HCT116 (cell line): ENCODE measurements around the gene PRPS1. TPM values are rescaled to one million over a fixed set of nuclear protein-coding genes. Genes with fewer than 3 reads are reported as not detected.

Experiments used
- ATAC-seq: fragments of 200-7000 bp; cut with Tn5 transposase; 2 replicates; pipeline ENCODE4 v1.9.1; 2020; ENCODE audit warnings: mild to moderate bottlenecking, moderate library complexity
- BruUV-seq: library from RNA; stranded (reverse); fragments of 400-500 nt; replicated peaks from 2 replicates; lab custom pipeline; 2021; lab: Mats Ljungman, UMichigan
- CTCF ChIA-PET: fragments of 300-600 bp; sonication (Branson Sonifier 250); formaldehyde crosslinking; loops from one replicate; lab custom pipeline; 2021; ENCODE audit warnings: antibody characterized with exemption; lab: Charles Lee
- POLR2A ChIA-PET: fragments of 300-600, 350-600 bp; sonication (Branson Sonifier 250); formaldehyde crosslinking; loops from one replicate; lab custom pipeline; 2021; ENCODE audit warnings: antibody characterized with exemption; lab: Charles Lee
- RAD21 ChIA-PET, 2 experiments: fragments of 300-600 bp; sonication (Branson Sonifier 250); formaldehyde crosslinking; loops; one replicate each; lab custom pipeline; 2023; ENCODE audit warnings: low total read pairs in 2 of 2; ENCODE audit not compliant: uncharacterized antibody in 2 of 2, unreplicated experiment in 2 of 2, low non-redundant PET in 1 of 2; lab: Charles Lee
- DNase-seq: peaks from one replicate; pipeline ENCODE4 v3.0.0-alpha.2; 2010; ENCODE audit warnings: low read depth, low spot score
- H2AFZ ChIP-seq: fragments of 200-600 bp; shearing (Covaris generic), sonication (generic); 2 replicates; pipeline ENCODE4 v1.6.1; 2017; ENCODE audit warnings: low read depth, mixed run types, mixed read lengths, antibody characterized with exemption, low read length; ENCODE audit not compliant: poor library complexity, severe bottlenecking
- H3K27ac ChIP-seq: 2 replicates; pipeline ENCODE4 v1.5.1; 2012; ENCODE audit warnings: low read depth, low read length
- H3K27me3 ChIP-seq: fragments of 200-600 bp; sonication (generic); 2 replicates; pipeline ENCODE4 v1.6.1; 2016; ENCODE audit warnings: mixed run types, low read length, mixed read lengths; ENCODE audit not compliant: insufficient read depth
- H3K36me3 ChIP-seq, 2 experiments: fragments of 200-500 bp in 1 of 2; fragments of 200-600 bp in 1 of 2; sonication (Bioruptor generic) in 1 of 2; sonication (generic) in 1 of 2; 2 replicates each; pipeline versions ENCODE4 v1.5.1 to v1.6.1; 2014 to 2016; ENCODE audit warnings: low read length in 2 of 2, inconsistent platforms in 1 of 2, mixed read lengths in 1 of 2, mixed run types in 1 of 2; ENCODE audit not compliant: insufficient read depth in 2 of 2, control insufficient read depth in 1 of 2
- H3K4me1 ChIP-seq, 2 experiments: fragments of 200-600 bp in 1 of 2; sonication (generic) in 1 of 2; 2 replicates each; pipeline versions ENCODE4 v1.5.1 to v1.6.1; 2012 to 2017; ENCODE audit warnings: low read length in 2 of 2, inconsistent platforms in 1 of 2, mild to moderate bottlenecking in 1 of 2, mixed read lengths in 1 of 2, mixed run types in 1 of 2, moderate library complexity in 1 of 2; ENCODE audit not compliant: insufficient read depth in 2 of 2, control insufficient read depth in 1 of 2
- H3K4me2 ChIP-seq: fragments of 200-600 bp; sonication (generic); 2 replicates; pipeline ENCODE4 v1.6.1; 2017; ENCODE audit warnings: mixed run types, low read length, mixed read lengths
- H3K4me3 ChIP-seq, 2 experiments: fragments of 200-600 bp in 1 of 2; sonication (generic) in 1 of 2; replicated peaks in 1 of 2; 2 replicates each; pipeline ENCODE4 v1.5.1; 2011 to 2016; ENCODE audit warnings: low read length in 2 of 2, control low read depth in 1 of 2, low read depth in 1 of 2, mild to moderate bottlenecking in 1 of 2, mixed read lengths in 1 of 2, mixed run types in 1 of 2
- H3K79me2 ChIP-seq: fragments of 200-600 bp; sonication (generic); 2 replicates; pipeline ENCODE4 v1.6.1; 2017; ENCODE audit warnings: mild to moderate bottlenecking, mixed run types, low read length, moderate library complexity, mixed read lengths; ENCODE audit not compliant: insufficient read depth
- H3K9ac ChIP-seq: fragments of 200-600 bp; sonication (generic); 2 replicates; pipeline ENCODE4 v1.6.1; 2016; ENCODE audit warnings: low read length, mixed read lengths
- H3K9me2 ChIP-seq: fragments of 200-600 bp; sonication (generic), shearing (Covaris generic); 2 replicates; pipeline ENCODE4 v1.6.1; 2017; ENCODE audit warnings: mixed run types, mild to moderate bottlenecking, moderate library complexity; ENCODE audit not compliant: insufficient read depth
- H3K9me3 ChIP-seq, 2 experiments: fragments of 200-500 bp in 1 of 2; fragments of 200-600 bp in 1 of 2; sonication (Bioruptor generic) in 1 of 2; sonication (generic) in 1 of 2; 2 replicates each; pipeline ENCODE4 v1.6.1; 2014 to 2017; ENCODE audit warnings: low read length in 2 of 2, mixed read lengths in 2 of 2, inconsistent platforms in 1 of 2, low read depth in 1 of 2, mild to moderate bottlenecking in 1 of 2, mixed run types in 1 of 2, moderate library complexity in 1 of 2; ENCODE audit not compliant: control insufficient read depth in 1 of 2, insufficient read depth in 1 of 2
- H4K20me1 ChIP-seq: fragments of 200-600 bp; sonication (generic), shearing (Covaris generic); 2 replicates; pipeline ENCODE4 v1.6.1; 2017; ENCODE audit warnings: mixed run types, mild to moderate bottlenecking, moderate library complexity; ENCODE audit not compliant: insufficient read depth
- CBX3 ChIP-seq: IDR thresholded peaks from 2 replicates; pipeline ENCODE4 v1.6.1; 2012; ENCODE audit warnings: low read depth
- CTCF ChIP-seq, 3 experiments: fragments of 200-600 bp in 1 of 3; sonication (generic) in 1 of 3; IDR thresholded peaks in 2 of 3; conservative IDR thresholded peaks in 1 of 3; 2 replicates each; pipeline ENCODE4 v1.5.1; 2012 to 2017; ENCODE audit warnings: low read depth in 2 of 3, low read length in 2 of 3, antibody characterized with exemption in 1 of 3, borderline replicate concordance in 1 of 3, control low read depth in 1 of 3, mild to moderate bottlenecking in 1 of 3, mixed read lengths in 1 of 3, mixed run types in 1 of 3, moderate library complexity in 1 of 3; ENCODE audit not compliant: insufficient read depth in 1 of 3
- EGR1 ChIP-seq: IDR thresholded peaks from 2 replicates; pipeline ENCODE4 v1.6.1; 2012; ENCODE audit warnings: low read depth
- EZH2 ChIP-seq: fragments of 200-600 bp; sonication (generic); IDR thresholded peaks from 2 replicates; pipeline ENCODE4 v1.6.1; 2017; ENCODE audit warnings: antibody characterized with exemption, mixed run types
- EZH2phosphoT487 ChIP-seq: fragments of 200-600 bp; IDR thresholded peaks from 2 replicates; pipeline ENCODE4 v1.6.1; 2018; ENCODE audit warnings: antibody characterized with exemption, borderline replicate concordance
- MAX ChIP-seq: IDR thresholded peaks from 2 replicates; pipeline ENCODE4 v1.6.1; 2012
- POLR2A ChIP-seq: IDR thresholded peaks from 2 replicates; pipeline ENCODE4 v1.7.0; 2011; ENCODE audit warnings: borderline replicate concordance; ENCODE audit not compliant: insufficient read depth, insufficient read length; ENCODE audit errors: extremely low read depth
- POLR2AphosphoS5 ChIP-seq: IDR thresholded peaks from 2 replicates; pipeline ENCODE4 v1.6.1; 2011; ENCODE audit warnings: mild to moderate bottlenecking, low read depth, low read length, moderate library complexity
- RAD21 ChIP-seq: IDR thresholded peaks from 2 replicates; pipeline ENCODE4 v1.6.1; 2012; ENCODE audit warnings: low read depth, mild to moderate bottlenecking
- SIN3A ChIP-seq: IDR thresholded peaks from 2 replicates; pipeline ENCODE4 v1.6.1; 2012; ENCODE audit warnings: low read depth
- SRF ChIP-seq: IDR thresholded peaks from 2 replicates; pipeline ENCODE4 v1.6.1; 2012; ENCODE audit warnings: low read depth
- TCF7L2 ChIP-seq: IDR thresholded peaks from 2 replicates; pipeline ENCODE4 v1.7.0; 2011; ENCODE audit warnings: borderline replicate concordance, inconsistent platforms; ENCODE audit not compliant: insufficient read depth, insufficient read length; ENCODE audit errors: extremely low read depth
- YY1 ChIP-seq: IDR thresholded peaks from 2 replicates; pipeline ENCODE4 v1.6.1; 2011; ENCODE audit warnings: low read length, low read depth, moderate library complexity, mild to moderate bottlenecking; ENCODE audit not compliant: insufficient replicate concordance; ENCODE audit errors: extremely low read depth
- ZFX ChIP-seq: fragments of 450-650 bp; IDR thresholded peaks from 2 replicates; pipeline ENCODE4 v1.6.1; 2017
- intact Hi-C: fragments of 100-400 bp; cut with micrococcal nuclease; formaldehyde crosslinking; loops from 2 replicates; pipeline ENCODE4 v1.10.0; 2022
- total RNA-seq: library from RNA; stranded (reverse); gene quantifications from one replicate; pipeline ENCODE4 v1.2.1, GENCODE V29; 2021; ENCODE audit not compliant: unreplicated experiment

Gene PRPS1
- total RNA-seq, 1 experiment from 2014 or later: 62.6 TPM

GRCh38 chrX:107626916-107627315 is 1.4 kb upstream of the PRPS1 start:
- no peak for ATAC-seq

More at GRCh38 chrX:107626916-107627315, 1.4 kb upstream of the PRPS1 start:
- no peaks in the 10 kb centered on the region for H3K9me3 ChIP-seq
- no peak for DNase-seq
- H3K4me3 ChIP-seq: no peak overlapping the region
- no peaks in the 10 kb centered on the region for H3K36me3 ChIP-seq
- H4K20me1 ChIP-seq: no peaks in the 10 kb centered on the region
- BruUV-seq: no TSS peak
- ChIA-PET POLR2A (no interaction called here), RAD21 (no interaction called here), CTCF (no interaction called here)
- no peak overlapping the region for H3K27ac ChIP-seq
- H3K9ac ChIP-seq: no peak overlapping the region
- peaks cover 35% of the 10 kb centered on the region for H3K79me2 ChIP-seq
- no peaks in the 10 kb centered on the region for H3K27me3 ChIP-seq
- no peak overlapping the region for H3K4me2 ChIP-seq
- H3K9me2 ChIP-seq: no peaks in the 10 kb centered on the region
- no peak for TF ChIP-seq RAD21
- no peak for TF ChIP-seq YY1
- TF ChIP-seq TCF7L2: no peak
- no peak for TF ChIP-seq ZFX
- TF ChIP-seq POLR2AphosphoS5: no peak
- TF ChIP-seq SRF: no peak
- no peak for TF ChIP-seq SIN3A
- no peak for TF ChIP-seq EZH2phosphoT487
- no peak for TF ChIP-seq CBX3
- TF ChIP-seq CTCF (IDR thresholded peaks at IDR 0.05 in 2 of 3, conservative IDR thresholded peaks at IDR 0.05 in 1 of 3; ENCODE audit: borderline replicate concordance in 1 of 3, insufficient read depth in 1 of 3, low read depth in 2 of 3, low read length in 2 of 3): no peak
- no peak for TF ChIP-seq POLR2A
- TF ChIP-seq MAX: no peak
- no peak for TF ChIP-seq EZH2
- no peak for TF ChIP-seq EGR1
- intact Hi-C loops: no loop called here
- H3K4me1 ChIP-seq: peaks cover 7 to 14% of the 10 kb centered on the region in 2 experiments
- H2AFZ ChIP-seq: no peak overlapping the region
